ENCODE data around the gene UNC45B.

DNA sequence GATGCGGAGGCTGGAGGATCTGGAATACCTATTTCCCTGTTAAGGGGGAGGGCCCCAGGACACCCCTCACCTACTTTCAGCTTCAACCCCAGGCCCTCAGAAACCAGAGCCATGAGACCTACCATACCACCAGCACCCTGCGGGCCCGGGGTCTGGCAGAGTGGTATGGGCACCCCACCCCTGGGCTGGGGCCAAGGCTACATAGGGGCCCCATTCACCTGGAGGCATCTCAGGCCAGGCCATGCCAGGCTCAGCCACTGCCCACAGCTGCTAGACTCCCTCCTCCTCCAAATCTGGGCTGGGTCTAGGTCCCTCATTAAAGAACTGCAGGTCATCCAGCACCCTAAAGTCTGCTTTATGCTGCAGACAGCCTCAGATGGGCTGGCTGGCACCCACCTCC, 17.2 kb upstream of the UNC45B start:
- TF ChIP-seq, protein P1, sequence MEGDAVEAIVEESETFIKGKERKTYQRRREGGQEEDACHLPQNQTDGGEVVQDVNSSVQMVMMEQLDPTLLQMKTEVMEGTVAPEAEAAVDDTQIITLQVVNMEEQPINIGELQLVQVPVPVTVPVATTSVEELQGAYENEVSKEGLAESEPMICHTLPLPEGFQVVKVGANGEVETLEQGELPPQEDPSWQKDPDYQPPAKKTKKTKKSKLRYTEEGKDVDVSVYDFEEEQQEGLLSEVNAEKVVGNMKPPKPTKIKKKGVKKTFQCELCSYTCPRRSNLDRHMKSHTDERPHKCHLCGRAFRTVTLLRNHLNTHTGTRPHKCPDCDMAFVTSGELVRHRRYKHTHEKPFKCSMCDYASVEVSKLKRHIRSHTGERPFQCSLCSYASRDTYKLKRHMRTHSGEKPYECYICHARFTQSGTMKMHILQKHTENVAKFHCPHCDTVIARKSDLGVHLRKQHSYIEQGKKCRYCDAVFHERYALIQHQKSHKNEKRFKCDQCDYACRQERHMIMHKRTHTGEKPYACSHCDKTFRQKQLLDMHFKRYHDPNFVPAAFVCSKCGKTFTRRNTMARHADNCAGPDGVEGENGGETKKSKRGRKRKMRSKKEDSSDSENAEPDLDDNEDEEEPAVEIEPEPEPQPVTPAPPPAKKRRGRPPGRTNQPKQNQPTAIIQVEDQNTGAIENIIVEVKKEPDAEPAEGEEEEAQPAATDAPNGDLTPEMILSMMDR (IDR thresholded peaks at IDR 0.05; ENCODE audit: insufficient read depth, low read length, poor library complexity, severe bottlenecking), result no peak
- TF ChIP-seq EZH2phosphoT487 (conservative IDR thresholded peaks at IDR 0.05; ENCODE audit: low read length), result no peak
